ENCODE results near the gene PDK2. TPM values are rescaled to one million over a fixed set of nuclear protein-coding genes. Genes with fewer than 3 reads are reported as not detected.

PDK2 gene
- total RNA-seq, 1 donor from 2014 or later: 37.1 TPM

DNA sequence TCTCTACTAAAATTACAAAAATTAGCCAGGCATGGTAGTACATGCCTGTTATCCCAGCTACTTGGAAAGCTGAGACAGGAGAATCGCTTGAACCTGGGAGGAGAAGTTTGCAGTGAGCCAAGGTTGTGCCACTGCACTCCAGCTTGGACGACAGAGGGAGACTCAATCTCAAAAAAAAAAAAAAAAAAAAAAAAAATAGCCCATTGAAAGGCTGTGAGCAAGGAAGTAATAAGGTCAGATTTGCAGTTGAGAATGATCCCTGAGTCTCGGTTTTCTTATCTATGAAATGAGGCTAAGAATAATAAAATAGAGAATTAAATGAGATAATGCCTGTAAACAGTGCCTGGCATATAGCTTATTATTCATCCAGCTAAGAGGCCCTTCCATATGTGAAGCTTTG, 1.3 kb upstream of the PDK2 start:
- no peaks in the 10 kb centered on the region for H3K9me3 Mint-ChIP-seq (ENCODE audit: low read depth)
- TF ChIP-seq CTCF (IDR thresholded peaks at IDR 0.05; ENCODE audit: unreplicated experiment): no peak
- H3K36me3 Mint-ChIP-seq (ENCODE audit: insufficient read depth): peaks cover 6% of the 10 kb centered on the region
- H3K27me3 Mint-ChIP-seq: peaks cover 3% of the 10 kb centered on the region
- no peak overlapping the region for H3K27ac Mint-ChIP-seq
- peaks cover 10% of the 10 kb centered on the region for H3K4me1 Mint-ChIP-seq (ENCODE audit: low read depth)
- no peak overlapping the region for H3K4me3 Mint-ChIP-seq (ENCODE audit: low read depth)
- no peak for DNase-seq (ENCODE audit: low spot score, unreplicated experiment)

DNA sequence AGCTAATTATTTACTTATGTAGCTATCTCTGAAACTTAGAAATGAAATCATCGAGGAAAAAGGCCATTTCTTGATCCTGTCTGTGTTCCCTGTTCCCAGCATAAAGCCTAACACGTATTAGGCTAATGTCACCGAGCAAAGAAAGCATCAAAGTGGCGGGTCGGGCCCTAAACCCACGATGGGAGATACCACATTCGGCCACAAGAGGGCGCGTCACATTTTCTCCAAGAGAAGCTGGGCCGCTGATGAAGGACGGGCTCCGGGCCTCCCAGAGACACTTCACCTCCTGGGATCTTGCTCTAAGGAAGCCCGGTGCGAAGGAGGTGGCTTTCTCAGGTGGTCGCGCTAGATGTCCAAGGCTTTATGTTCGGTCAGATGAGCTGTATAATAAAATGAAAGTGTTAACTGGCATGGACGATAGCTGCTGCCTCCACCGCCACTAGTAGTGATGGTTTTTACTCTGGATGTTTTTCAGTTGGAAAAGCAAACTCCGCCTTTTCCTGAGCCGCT, 853 bp upstream of the PDK2 start:
- H3K9me3 Mint-ChIP-seq (ENCODE audit: low read depth): no peaks in the 10 kb centered on the region
- DNase-seq (ENCODE audit: low spot score, unreplicated experiment): peak; percentile 88
- H3K4me3 Mint-ChIP-seq (ENCODE audit: low read depth): peak overlapping the region; percentile 95
- peaks cover 10% of the 10 kb centered on the region for H3K4me1 Mint-ChIP-seq (ENCODE audit: low read depth)
- H3K27me3 Mint-ChIP-seq: peaks cover 3% of the 10 kb centered on the region
- peak overlapping the region; percentile 90 for H3K27ac Mint-ChIP-seq
- H3K36me3 Mint-ChIP-seq (ENCODE audit: insufficient read depth): peaks cover 6% of the 10 kb centered on the region
- TF ChIP-seq CTCF (IDR thresholded peaks at IDR 0.05; ENCODE audit: unreplicated experiment): peak; percentile 95

- H3K4me1 Mint-ChIP-seq (ENCODE audit: low read depth): peaks cover 14% of the 10 kb centered on the region
- peak overlapping the region; percentile 95 for H3K4me3 Mint-ChIP-seq (ENCODE audit: low read depth)
- H3K36me3 Mint-ChIP-seq (ENCODE audit: insufficient read depth): peaks cover 6% of the 10 kb centered on the region
- H3K27ac Mint-ChIP-seq: peak overlapping the region; percentile 88
- no peak for TF ChIP-seq CTCF (IDR thresholded peaks at IDR 0.05; ENCODE audit: unreplicated experiment)
- no peak for DNase-seq (ENCODE audit: low spot score, unreplicated experiment)
- no peaks in the 10 kb centered on the region for H3K9me3 Mint-ChIP-seq (ENCODE audit: low read depth)
- peaks cover 3% of the 10 kb centered on the region for H3K27me3 Mint-ChIP-seq
These were observed 481 bp downstream of the PDK2 start for GRCh38 chr17:50095626-50096037.

DNA sequence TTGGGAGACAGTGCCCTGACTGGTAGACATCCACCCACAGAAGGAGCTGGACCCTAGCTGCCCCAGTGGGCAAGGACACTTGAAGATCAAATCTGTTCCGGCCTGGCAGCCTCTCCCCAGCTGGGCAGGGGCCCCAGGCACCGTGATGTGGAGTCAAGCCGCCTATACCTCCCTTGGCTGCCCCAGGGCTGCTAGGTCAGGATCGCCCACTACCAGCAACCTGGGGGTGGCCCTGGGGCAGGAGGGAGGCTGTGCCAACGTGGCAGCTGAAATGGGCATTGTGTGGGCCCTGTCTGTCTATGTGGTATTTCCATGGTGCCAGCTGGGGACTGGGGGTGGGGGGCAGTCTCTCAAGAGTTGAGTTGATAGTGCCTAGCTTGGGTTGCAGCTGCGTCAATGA, 941 bp downstream of the PDK2 start:
- Mint-ChIP-seq H3K27me3 (peaks cover 3% of the 10 kb centered on the region), H3K27ac (peak overlapping the region; percentile 88), H3K9me3 (ENCODE audit: low read depth) (no peaks in the 10 kb centered on the region), H3K4me1 (ENCODE audit: low read depth) (peaks cover 16% of the 10 kb centered on the region), H3K36me3 (ENCODE audit: insufficient read depth) (peaks cover 6% of the 10 kb centered on the region), H3K4me3 (ENCODE audit: low read depth) (peak overlapping the region; percentile 95)
- no peak for TF ChIP-seq CTCF (IDR thresholded peaks at IDR 0.05; ENCODE audit: unreplicated experiment)
- no peak for DNase-seq (ENCODE audit: low spot score, unreplicated experiment)

GRCh38 chr17:50096758-50097157, 1.6 kb downstream of the PDK2 start:
- peaks cover 6% of the 10 kb centered on the region for H3K36me3 Mint-ChIP-seq (ENCODE audit: insufficient read depth)
- DNase-seq (ENCODE audit: low spot score, unreplicated experiment): no peak
- H3K4me1 Mint-ChIP-seq (ENCODE audit: low read depth): peaks cover 16% of the 10 kb centered on the region
- H3K27ac Mint-ChIP-seq: no peak overlapping the region
- no peak for TF ChIP-seq CTCF (IDR thresholded peaks at IDR 0.05; ENCODE audit: unreplicated experiment)
- peaks cover 3% of the 10 kb centered on the region for H3K27me3 Mint-ChIP-seq
- H3K4me3 Mint-ChIP-seq (ENCODE audit: low read depth): peak overlapping the region; percentile 95
- no peaks in the 10 kb centered on the region for H3K9me3 Mint-ChIP-seq (ENCODE audit: low read depth)
